Thyroid gland (tissue), 4 donors: ENCODE results near the gene TNRC6B.

Experiments
- POLR2A ChIP-seq, 2 donors: fragments of 450-650 bp; IDR thresholded peaks; one replicate each; pipeline ENCODE4 v1.6.1; 2017; ENCODE audit warnings: antibody characterized with exemption in 2 of 2, mild to moderate bottlenecking in 2 of 2, moderate library complexity in 1 of 2
- TF ChIP-seq, protein P1 (sequence below), 6 experiments: fragments of 200-600 bp in 3 of 6; fragments of 450-650 bp in 3 of 6; sonication (generic) in 3 of 6; IDR thresholded peaks; one replicate each; pipeline ENCODE4 v1.5.1; 2016 to 2019; ENCODE audit warnings: antibody characterized with exemption in 6 of 6, mild to moderate bottlenecking in 2 of 6, inconsistent platforms in 1 of 6, moderate library complexity in 1 of 6

GRCh38 chr22:40252146-40252545 is 74.4 kb downstream of the TNRC6B start:
- TF ChIP-seq, protein P1, sequence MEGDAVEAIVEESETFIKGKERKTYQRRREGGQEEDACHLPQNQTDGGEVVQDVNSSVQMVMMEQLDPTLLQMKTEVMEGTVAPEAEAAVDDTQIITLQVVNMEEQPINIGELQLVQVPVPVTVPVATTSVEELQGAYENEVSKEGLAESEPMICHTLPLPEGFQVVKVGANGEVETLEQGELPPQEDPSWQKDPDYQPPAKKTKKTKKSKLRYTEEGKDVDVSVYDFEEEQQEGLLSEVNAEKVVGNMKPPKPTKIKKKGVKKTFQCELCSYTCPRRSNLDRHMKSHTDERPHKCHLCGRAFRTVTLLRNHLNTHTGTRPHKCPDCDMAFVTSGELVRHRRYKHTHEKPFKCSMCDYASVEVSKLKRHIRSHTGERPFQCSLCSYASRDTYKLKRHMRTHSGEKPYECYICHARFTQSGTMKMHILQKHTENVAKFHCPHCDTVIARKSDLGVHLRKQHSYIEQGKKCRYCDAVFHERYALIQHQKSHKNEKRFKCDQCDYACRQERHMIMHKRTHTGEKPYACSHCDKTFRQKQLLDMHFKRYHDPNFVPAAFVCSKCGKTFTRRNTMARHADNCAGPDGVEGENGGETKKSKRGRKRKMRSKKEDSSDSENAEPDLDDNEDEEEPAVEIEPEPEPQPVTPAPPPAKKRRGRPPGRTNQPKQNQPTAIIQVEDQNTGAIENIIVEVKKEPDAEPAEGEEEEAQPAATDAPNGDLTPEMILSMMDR (IDR thresholded peaks at IDR 0.05): no peak
- no peak for TF ChIP-seq POLR2A (IDR thresholded peaks at IDR 0.05)
